HG03520 (cell line): ENCODE measurements around the gene CYP1B1.

Experiments used
- ATAC-seq: cut with Tn5 transposase; IDR thresholded peaks from one replicate; pipeline ENCODE4 v1.9.1; 2021; ENCODE audit warnings: mild to moderate bottlenecking, moderate library complexity; ENCODE audit not compliant: unreplicated experiment

Gene CYP1B1

DNA sequence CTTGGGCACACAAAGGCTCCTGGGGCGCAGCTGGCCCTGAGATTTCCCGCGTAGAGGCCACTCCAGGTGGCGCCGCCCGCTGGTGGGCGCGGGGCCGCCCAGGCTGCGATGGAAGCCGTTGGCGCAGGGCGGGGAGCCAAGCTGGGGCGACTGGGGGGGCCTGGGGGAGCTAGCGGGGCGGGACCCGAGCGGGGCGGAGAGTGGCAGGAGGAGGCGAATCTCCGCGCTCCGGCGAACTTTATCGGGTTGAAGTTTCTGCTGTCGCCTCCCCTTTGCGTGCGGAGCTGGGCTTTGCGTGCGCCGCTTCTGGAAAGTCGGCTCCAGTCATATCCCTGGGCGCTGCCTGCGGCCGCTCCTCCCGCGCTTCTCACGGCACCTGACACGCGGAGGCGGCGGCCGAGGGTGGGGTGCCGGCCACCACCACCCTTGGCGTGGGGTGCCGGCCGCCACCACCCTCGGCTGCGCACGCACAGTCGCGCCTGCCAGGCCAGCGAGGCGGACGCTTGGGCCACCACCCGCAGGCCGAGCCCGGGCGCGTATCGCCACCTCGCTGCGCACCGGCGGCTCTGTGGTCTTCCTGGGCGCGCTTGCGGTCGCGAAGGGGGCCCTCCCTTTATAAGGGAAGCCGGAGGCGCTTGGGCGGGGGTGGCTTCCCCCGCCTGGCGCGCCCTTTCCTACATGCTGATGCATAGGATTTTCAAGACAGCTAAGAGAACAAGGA is 919 bp upstream of the CYP1B1 start:
- peak; percentile 51 for ATAC-seq

- no peak for ATAC-seq
These were observed 280 bp upstream of the CYP1B1 start for GRCh38 chr2:38076152-38076709.

GRCh38 chr2:38074764-38075506 is 1.0 kb downstream of the CYP1B1 start:
- no peak for ATAC-seq

- no peak for ATAC-seq
These were observed 1.7 kb downstream of the CYP1B1 start for GRCh38 chr2:38074058-38074763.

GRCh38 chr2:38073211-38074057 is 2.5 kb downstream of the CYP1B1 start:
- no peak for ATAC-seq

DNA sequence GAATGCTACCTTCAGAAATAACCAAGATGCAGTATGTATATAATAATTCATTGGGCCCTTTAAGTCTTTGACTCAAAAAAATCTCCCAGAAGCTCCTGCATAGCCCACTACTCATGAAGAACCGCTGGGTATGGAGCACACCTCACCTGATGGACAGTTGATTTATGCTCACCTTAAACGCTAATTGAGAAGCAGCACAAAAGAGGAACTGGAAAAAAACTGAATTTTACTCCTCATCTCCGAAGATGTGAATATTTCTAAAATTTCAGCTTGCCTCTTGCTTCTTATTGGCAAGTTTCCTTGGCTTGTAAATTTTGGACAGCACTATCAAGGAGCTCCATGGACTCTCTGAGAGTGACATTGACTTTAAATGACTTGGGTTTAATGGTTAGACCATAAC is 5.5 kb downstream of the CYP1B1 start:
- no peak for ATAC-seq

DNA sequence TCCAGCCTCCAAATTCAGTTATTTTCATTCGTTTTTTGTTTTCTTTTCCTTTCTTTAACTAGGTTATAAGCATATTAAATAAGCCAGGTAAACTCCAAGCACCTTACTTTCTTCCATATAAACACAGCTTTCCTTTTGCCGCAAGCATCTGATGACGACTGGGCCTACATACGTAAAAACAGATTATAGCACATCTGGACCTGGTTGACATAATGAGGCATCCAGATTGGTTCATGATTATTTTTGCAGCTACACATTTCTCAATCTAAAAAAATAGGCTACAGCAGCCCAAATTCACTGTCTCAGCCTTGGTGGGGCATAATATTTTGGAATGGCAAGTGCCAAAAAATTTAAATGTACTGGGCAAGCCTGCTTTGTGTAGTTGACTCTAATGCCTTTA is 7.7 kb downstream of the CYP1B1 start:
- no peak for ATAC-seq

DNA sequence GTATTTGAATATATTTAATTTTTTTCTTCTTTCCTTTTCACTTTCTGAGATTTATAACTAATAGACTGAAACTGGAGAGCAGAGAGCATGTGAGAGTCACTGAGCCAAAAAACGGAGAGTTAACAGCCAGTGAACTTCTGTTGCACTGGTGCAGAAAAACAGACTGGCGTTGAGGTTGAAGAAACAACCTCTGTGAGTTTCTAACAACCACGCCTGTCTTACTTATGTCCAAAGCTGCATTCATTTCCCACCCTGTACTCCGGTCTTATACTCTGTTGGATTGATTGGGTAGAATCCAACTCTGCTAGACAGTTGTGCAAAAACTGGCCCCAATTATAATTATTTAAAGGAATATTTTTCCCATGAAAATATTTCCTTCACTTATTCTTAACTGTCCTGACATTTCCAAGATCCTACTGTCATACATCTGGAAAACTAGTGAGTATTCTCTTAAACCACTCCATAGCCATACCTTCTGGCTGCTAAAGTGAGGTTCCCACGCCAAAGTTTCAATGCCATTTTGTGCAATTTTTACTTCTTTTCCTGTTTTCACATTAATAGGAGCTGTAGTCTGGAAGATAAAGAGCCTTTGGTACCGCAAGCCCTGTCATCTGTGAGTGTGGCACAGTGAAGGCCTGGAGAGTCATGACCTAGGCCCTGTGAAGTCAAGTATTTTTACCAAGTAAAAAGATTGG is 9.4 kb downstream of the CYP1B1 start:
- no peak for ATAC-seq

- ATAC-seq = no peak
These were observed 10.3 kb downstream of the CYP1B1 start for GRCh38 chr2:38065502-38066135.

- no peak for ATAC-seq
These were observed 11.0 kb downstream of the CYP1B1 start for GRCh38 chr2:38064801-38065501.

GRCh38 chr2:38060236-38061018 is 15.5 kb downstream of the CYP1B1 start:
- ATAC-seq = no peak

DNA sequence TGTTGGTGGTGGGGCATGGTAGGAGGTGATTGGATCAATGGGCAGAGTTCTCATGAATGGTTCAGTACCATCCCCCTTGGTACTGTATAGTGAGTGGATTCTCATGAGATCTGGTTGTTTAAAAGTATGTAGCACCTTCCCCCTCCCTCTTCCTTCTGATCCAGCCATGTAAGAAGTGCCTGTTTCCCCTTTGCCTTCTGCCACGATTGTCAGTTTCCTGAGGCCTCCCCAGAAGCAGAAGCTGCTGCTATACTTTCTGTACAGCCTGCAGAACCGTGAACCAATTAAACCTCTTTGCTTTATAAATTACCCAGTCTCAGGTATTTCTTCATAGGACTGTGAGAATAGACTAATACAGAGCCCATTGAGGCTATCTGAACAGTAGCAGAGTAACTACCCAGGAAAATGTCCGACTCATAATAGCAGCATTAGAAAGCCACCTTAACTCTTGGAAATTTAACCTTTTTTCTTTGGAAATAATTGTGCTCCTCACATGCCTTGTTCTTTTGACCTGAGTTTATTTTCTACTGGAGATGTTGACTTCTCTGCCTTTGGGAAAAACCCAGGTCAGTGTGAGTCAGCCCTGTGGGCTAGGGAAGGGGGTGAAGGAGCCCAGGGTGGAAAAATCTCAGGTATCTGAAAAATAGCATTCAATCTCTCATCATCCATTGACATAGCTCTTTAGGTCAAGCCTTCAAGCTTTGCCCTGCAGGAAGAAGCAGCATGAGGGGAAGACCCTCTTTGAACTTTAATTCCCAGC is 18.1 kb downstream of the CYP1B1 start:
- no peak for ATAC-seq

- no peak for ATAC-seq
These were observed 19.7 kb downstream of the CYP1B1 start for GRCh38 chr2:38056216-38056615.

- no peak for ATAC-seq
These were observed 30.1 kb downstream of the CYP1B1 start for GRCh38 chr2:38045811-38046210.

DNA sequence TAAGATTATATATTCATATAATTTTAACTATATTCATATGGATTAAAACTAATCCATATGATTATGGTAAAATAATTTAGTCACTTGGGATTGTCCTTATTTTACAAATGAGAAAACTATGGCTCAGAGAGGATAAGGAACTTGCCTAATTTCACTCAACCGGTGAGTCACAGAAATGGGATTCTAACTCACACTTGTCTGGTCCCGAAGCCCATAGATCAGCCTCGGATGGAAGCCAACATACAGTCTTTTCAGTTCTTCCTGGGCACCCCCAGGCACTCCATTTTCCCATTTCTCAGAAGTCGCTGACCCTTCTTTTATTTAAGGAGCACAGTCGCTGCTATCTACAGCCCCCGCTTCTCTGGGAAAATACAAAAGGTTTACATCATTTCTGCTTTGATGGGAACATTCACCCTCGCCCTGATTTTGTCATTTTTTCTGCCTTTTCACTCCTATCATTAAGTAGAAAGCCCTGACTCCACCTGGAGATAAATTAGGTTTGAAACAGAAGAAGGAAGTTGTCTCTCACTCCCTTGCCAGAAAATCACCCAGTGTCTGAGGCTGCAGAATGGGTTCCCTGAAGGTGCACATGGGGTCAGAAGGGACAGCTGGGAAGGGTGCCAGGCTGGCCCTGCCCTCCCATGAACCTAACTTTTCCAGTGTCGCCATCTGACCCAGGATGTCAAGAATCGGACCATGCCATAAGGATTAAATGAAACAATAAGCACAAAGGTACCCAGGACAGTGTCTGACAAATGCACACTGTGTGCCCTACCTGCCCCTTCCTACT is 36.6 kb downstream of the CYP1B1 start:
- ATAC-seq = no peak

GRCh38 chr2:38038682-38039081 is 37.3 kb downstream of the CYP1B1 start:
- ATAC-seq = no peak
